SK-MEL-5 (cell line): ENCODE results near the gene FNDC11. TPM values are rescaled to one million over a fixed set of nuclear protein-coding genes. Genes with fewer than 3 reads are reported as not detected.

Experiments
- DNase-seq: peaks from one replicate; pipeline ENCODE4 v3.0.0-alpha.2; 2016; ENCODE audit warnings: low read depth, low spot score
- in situ Hi-C: cut with HindIII; loops from 2 replicates; pipeline ENCODE4 v1.10.0; 2016; ENCODE audit warnings: low sequenced_read_pairs, high pct_unique_total_duplicates, low pct_unique_long_range_greater_than_20kb
- total RNA-seq: library from RNA; depleted of rRNA; stranded (reverse); fragments of >200 nt; shearing (Covaris generic); gene quantifications from 2 replicates; pipeline ENCODE4 v1.2.3, GENCODE V29; 2014

The FNDC11 gene
- total RNA-seq, 1 experiment from 2014 or later: not detected

DNA sequence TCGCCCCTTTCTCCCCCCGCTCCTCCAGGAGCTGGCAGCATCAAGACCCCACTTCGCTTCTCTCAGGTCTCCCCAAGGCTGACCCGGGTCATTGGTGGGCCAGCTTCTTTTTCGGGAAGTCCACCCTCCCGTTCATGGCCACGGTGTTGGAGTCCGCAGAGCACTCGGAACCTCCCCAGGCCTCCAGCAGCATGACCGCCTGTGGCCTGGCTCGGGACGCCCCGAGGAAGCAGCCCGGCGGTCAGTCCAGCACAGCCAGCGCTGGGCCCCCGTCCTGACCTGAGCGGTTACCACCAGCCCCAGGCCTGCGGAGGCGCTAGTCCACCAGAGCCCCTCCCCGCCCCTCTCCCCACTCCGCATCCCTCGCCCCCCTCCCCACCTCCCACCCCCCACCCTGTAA is 32.4 kb upstream of the FNDC11 start:
- no peak for DNase-seq
- in situ Hi-C loops: no loop called here

DNA sequence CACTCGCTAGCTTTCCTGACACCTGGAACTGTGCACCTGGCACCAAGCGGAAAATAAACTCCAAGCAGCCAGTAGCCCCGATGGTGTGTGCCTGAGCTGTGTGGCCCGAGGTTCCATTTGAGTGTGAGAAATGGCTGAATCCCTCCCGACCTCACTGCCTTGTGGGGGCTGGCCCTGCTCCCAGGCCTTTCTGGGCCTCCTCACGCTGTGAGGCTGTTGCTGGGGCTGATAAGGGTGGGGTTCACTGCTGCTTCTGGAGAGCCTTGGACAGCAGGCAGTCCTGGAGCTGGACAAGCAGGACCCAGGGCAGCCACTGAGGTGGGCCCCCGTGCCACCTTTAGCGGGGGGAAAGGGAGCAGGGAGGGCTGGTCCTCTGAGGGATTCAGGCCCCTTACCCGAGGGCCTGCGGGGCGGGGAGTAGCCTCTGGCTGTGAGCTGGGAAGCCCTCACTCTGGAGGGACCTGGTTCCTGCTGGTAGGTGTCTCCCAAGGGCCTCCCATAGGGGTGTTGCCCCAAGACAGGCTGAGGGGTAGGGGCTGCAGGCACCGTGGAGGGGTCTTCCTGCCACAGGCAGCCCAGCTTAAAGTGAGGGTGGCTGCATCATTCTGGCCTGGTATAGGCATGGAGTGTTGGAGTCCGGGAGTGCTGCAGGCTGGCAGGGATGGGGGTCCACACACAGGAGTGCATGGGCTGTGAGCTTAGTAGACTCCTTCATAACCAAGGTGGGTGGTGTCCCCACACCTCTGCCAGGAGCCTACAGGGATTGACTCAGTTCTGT is 31.7 kb upstream of the FNDC11 start:
- in situ Hi-C loops: no loop called here
- DNase-seq: no peak

DNA sequence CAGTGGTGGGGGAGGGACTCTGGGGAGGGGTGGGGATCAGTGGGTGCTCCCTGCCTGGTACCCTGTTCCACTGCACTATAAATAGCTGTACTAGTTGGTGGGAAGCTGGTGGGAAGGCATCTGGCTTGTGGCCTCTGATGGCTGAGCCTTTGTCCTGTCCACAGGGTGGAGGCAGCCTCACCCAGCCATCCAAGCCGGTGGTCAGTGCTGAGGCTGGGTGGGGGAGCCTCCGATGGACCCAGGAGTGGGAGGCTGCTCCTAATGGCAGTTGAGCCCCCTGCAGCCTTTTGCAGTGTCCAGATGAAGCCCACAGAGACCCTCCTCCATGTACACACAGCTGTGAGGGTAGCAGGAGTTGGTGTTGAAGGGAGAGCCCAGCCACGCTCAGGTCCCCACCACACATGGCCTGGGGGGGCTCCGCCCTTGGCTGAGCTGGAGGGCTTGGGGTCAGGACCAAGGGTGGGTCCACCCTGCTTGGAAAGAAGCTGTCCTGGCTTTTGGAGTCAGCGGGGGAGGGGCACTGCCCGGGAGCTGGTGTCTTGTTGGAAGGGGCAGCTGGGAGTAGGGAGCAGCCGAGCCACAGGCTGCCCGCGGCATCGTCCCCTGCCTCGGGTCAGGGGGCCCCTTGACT is 30.9 kb upstream of the FNDC11 start:
- no peak for DNase-seq
- in situ Hi-C loops: no loop called here

DNA sequence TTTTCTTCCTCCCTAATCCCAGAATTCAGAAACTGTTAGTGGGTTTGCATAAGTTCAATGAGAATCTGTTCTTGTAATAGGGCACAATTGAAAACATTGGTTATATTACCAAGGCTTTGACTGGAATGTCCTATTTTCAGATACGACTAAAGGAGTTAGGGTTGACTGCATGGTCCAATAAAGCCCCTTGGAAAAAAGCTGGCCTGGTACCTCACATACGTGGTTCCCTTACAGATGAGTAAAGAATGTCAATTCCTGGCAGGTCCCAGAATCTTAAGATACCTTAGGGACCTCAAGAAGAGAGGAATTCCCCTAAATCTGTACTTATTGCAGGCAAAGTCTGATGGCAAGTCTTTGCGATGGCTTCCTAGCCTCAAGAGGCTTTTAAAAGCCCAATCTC is 28.8 kb upstream of the FNDC11 start:
- in situ Hi-C loops: no loop called here
- DNase-seq: no peak

DNA sequence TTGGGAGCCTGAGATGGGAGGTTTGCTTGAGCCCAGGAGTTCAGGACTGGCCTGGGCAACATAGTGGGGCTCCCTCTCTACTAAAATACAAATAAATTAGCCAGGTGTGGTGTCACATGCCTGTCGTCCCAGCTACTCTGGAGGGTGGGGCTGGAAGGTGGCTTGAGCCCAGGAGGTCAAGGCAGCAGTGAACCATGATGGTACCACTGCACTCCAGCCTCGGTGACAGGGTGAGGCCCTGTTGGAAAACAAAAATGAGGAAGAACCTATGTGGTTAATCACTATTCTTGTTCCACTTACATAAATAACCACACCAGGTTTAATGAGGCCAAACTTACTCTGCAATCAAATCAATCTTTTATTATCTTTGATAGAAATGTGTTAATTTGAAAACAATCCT is 28.0 kb upstream of the FNDC11 start:
- no peak for DNase-seq
- in situ Hi-C loops: no loop called here

DNA sequence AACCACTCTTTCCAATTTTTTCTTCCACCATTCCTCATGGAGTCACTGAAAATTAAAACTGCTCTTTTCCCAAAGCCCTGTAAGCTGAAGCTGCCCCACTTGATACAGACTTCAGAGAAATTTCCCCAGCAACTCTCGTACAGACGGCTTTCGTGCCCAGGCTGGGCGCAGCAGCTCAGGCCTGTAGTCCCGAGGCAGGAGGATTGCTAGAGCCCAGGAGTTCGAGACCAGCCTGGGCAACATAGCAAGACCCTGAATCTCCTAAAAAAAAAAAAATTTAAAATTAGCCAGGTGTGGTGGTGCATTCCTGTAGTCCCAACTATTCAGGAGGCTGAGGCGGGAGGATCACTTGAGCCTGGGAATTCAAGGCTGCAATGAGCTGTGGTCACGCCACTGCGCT is 26.8 kb upstream of the FNDC11 start:
- no peak for DNase-seq
- in situ Hi-C loops: no loop called here

DNA sequence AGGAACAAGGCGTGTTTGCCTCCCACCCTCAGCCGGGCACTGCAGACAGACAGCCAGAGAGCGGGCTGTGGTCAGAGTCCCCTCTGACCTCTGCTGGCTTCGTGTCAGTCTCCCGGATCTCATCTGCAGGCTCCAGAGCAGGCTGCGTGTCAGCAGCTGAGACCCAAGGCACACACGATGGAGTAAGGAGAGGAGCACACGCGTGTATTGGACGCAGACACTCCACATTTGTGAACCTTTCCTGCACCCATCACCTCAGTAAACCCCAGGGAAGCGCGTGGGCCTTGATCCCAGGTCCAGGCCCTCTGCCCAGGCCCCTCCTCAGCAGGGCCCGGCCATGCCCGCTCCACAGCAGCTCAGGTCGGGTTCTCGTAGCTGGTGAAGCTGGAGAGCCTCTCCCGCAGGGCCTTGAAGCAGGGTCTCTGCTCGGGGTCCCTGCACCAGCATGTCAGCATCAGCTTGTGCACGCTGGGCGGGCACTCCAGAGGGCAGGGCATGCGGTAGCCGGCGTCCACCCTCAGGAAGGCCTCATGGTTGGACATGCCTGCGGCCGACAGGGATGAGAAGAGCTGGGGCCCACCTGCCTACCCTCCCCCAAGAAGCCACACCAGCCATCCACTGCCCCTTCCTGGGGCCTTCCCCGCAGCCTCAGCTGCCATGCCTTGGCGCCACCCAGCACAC is 24.6 kb upstream of the FNDC11 start:
- in situ Hi-C loops: no loop called here
- DNase-seq: no peak

DNA sequence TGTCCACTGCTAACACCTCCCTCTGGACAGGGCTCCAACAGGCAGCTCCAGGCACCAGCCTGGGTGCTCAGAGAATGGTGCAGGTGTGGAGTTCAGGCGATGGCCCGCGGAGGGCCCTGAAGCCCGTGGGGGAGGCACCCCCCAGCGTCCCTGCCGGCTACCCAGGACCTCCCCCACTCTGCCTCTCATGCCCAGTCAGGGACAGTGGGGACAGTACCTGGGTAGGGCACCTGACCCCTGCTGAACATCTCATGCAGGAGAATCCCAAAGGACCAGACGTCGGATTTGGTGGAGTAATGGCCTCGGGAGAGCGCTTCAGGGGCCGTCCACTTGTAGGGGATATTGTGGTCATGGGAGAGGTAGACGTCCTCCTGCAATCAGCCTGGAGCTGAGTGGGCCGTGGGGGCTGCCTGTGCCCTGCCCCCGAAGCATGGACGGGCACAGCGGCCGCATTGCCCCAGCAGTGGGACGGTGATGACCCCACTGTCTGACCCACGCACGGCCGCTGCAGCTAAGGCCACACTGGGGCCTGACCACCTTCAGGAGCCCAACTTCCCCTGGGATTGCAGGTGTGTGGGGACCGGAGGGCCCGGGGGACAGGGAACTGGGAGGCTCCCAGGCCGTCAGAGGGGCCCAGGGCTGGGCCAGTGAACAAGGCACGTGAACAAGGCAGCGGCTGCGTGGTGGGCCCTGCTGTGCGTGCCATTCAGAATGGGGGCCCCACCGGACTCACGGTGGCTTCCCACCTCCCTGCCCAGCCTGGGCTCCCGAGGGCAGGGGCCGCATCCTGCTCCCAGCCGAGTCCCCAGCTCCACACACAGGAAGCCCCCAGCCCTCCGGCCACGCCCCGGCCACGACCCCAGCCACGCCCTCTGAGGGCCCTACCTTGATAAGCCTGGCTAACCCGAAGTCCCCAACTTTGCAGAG is 23.8 kb upstream of the FNDC11 start:
- in situ Hi-C loops: no loop called here
- DNase-seq: no peak

DNA sequence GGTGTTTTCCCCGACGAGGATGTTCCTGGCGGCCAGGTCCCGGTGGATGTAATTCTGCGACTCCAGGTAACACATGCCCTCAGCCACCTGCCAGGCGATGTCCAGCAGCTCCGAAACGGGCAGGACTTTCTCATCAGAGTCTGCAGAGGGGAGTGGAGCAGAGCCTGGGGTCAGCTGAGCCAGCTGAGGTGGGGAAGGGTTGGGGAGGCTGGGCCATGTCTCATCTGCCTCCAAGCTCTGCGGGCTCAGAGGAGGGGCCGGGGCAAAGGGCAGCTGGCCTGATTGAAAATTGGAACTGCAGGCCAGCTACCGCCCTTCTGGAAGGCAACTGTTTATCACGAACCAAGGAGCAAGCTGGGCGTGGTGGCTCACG is 23.2 kb upstream of the FNDC11 start:
- DNase-seq: no peak
- in situ Hi-C loops: no loop called here

DNA sequence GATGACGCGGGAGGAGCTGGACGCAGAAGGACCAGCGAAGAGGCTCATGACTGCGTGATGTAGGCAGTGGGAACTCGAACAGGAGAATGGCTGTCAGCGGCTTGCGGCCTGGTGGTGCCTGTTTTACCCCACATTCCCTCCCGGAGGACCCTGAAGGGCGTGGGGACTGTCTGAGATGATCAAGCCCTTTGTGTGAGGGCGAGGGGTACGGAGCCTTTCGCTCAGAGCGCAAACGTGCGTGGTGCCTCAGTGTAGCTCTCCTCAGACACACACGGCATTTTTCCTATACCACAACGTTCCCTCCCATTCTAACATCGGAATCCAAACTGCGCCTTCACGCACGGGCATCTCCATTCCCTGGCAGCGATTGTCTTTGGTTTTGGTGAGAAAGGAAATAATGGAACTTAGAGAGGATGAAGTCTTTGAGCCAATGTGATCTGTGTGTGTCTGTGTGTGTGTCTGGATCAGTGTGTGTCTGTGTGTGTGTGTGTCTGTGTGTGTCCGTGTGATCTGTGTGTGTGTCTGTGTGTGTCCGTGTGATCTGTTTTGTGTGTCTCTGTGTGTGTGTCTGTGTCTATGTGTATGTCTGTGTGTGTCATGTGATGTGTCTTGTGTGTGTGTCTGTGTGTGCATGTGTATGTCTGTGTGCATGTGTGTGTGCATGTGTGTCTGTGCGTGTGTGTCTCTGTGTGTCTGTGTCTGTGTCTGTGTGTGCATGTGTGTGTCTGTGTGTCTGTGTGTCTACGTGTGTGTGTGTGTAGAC is 22.1 kb upstream of the FNDC11 start:
- in situ Hi-C loops: no loop called here
- DNase-seq: no peak

DNA sequence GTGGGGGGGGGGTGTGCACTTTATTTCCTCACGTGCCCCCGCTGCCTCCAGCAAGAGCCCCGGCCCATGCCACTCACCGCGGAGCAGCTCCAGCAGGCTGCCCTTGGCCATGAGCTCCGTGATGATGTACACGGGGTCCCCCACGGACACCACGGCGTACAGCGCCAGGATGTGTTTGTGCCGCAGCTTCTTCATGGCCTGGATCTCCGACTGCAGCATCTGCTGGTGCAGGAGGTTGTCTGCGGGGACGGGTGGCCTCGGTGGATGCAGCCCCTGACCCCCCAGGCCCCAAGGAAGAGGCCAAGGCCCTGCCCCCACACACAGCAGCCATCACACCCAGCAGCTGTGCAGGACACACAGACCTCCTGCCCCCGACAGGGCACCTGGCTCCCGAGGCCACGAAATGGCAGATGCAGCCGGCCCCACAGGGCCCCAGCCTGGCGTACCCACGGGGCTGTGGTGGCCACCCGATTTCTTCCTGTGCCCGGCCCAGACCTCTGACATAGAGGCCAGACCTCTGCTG is 21.4 kb upstream of the FNDC11 start:
- DNase-seq: no peak
- in situ Hi-C loops: no loop called here

DNA sequence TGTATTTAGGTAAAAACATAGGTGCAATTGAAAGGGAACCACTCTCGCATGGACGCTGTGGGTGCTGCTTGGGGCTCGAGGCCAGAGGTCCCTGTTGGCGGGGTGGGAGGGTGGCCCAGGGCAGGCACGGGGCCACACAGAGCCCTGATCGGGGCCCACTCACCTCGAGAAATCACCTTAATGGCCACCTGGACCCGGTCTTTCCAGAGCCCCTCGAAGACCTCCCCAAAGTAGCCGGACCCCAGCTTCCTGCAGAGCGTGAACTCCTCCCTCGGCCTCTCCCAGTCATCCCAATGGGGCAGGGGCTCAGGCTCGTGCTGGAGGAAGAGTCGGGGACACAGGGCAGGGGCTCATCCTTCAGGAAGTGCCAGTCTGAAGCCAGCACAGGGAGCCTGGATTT is 20.6 kb upstream of the FNDC11 start:
- no peak for DNase-seq
- in situ Hi-C loops: no loop called here

DNA sequence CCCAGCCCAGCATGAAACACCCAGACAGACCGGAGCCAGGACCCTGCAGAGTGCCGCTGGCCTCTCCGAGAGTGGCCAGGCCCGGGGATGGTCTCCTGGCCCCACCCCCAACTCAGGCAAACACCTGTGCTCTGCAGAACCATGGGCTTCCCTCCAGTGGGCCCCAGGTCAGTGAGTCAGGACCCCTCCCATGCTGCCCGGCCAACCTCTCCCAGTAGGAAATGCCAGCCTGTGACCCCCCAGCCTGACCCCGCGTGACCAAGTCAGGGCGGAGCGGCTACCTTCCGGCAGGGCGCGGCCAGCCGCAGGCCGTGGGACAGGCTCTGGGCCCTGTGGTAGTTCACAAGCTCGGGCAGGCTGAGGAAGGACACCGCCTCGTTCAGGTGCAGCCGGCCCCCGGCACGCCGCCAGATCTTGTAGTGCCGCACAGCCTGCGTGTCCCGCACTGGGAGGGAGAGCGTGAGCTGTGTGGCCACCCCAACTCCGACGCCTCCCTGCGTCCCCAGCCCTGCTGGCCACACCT is 20.0 kb upstream of the FNDC11 start:
- in situ Hi-C loops: no loop called here
- no peak for DNase-seq

DNA sequence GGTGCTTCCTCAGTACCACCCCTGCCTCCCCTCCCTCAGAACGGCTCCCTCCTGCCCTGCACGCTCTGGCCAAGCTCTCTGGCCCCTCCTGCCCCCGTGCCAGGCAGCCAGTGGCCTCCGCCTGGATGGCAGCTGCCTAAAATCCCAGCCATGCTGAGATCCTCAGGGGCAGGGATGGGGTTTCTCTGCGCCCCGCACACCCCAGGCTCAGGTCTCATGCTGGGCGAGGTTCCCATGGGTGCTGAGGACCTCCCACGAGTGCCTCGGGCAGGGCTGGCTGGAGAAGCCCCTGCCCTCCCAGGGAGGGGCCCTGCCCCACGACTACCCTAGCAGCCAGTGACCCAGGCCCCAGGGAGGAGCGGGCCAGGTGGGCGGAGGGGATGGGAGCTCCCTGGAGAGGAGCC is 19.5 kb upstream of the FNDC11 start:
- in situ Hi-C loops: no loop called here
- no peak for DNase-seq

DNA sequence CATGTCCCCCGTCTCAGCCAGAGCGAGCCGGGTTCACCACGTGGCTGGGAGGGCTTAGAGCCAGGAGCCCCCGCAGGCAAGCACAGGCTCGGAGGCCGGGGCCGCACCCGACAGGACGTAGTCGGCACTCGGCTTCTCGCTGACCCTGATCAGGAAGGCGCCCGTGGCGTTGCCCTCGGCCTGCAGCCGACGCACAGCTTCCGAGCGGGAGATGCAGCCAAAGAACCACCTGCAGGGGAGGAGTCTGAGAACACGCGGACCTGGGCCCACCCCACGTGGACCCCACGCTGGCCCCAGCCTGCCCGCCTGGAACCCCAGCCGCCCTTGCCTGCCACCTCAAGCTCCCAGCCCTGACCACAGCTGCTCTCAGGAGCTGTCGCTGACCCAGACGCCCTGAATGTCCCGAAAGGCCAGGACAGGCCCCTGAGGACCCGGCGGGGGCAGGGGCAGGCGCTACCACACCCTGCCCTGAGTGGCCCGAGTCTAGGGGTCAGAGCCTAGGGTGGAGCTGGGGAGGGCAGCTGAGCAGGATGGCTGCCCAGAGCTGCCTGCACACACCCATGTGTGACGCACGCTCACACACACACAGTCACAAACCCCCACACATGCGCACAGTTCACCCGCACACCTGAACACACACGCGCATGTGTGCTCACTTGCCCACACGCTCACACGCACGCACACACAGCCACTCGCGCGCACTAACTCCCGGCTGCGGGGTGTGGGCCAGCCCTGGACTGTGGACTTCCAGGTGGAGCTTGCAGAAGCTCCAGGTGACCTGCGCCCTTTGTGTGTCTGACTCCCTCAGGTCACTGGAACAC is 18.9 kb upstream of the FNDC11 start:
- in situ Hi-C loops: no loop called here
- no peak for DNase-seq
